ENCODE measurements around the gene C2CD3.
"Not testable (repeated sequence)": the region's sequence is repeated elsewhere in the genome, so short reads cannot be mapped to it uniquely, and the experiment has no call there.

The C2CD3 gene

DNA sequence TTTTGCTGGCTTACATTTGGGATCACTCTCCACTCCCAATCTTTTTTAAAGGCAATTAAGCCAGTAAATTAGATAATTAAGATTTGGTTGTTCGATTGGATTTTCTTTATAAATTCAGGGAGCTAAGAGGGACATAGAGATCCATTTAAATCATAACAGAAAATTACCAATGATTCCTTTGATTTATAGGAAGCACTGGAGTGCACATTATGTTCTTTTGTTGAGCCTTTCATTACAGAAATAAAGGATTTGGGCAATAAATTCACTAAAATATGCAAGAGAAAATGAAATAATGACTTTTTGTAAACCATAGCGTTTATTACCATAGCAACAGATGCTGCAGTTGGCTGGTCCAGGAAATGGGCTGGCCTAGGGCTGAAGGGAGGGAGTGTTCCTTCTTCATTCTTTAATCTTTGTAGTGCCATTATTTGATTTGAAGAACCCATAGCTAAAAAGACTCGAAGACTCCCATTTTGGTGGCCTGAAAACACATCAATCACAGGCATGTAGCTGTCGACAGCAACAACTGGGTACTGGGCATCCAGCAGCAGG lies 73.0 kb downstream of the C2CD3 start:
- Histone ChIP-seq H3K4me3 (no peak overlapping the region), H3K9ac (no peak overlapping the region), H3K4me1 (no peaks in the 10 kb centered on the region; the same call in 1 of the 2 replicates), H3K27me3 (no peaks in the 10 kb centered on the region), H3K4me2 (no peak overlapping the region), H3K9me3 (no peaks in the 10 kb centered on the region), H3K36me3 (peaks cover 94% of the 10 kb centered on the region), H3K27ac (no peak overlapping the region), H4K20me1 (no peaks in the 10 kb centered on the region)
- no peak for TF ChIP-seq Cebpa-rat (IDR thresholded peaks at IDR 0.05)

DNA sequence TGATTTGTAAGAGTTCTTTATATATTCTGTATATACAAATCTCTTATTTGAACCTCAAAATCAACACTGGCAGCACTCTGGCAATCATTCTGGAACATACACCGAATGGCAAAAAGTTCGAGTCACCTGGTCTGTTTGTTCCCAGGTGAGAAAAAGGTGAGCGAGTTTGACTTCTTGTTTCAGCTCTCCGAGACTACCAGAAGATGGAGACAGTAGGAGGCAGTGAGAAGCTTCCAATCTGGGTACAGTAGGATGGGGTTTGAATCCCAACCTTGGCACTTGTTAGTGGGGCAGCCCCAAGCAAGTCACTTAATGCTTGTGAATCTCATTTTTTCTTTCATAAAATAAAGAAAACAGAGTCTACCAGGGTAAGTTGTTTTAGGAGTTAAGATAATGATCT lies 76.4 kb downstream of the C2CD3 start:
- H3K9me3 ChIP-seq: no peaks in the 10 kb centered on the region
- H3K36me3 ChIP-seq: peaks cover 92% of the 10 kb centered on the region
- no peaks in the 10 kb centered on the region for H4K20me1 ChIP-seq
- H3K27ac ChIP-seq: no peak overlapping the region
- H3K4me1 ChIP-seq: no peaks in the 10 kb centered on the region; the same call in 1 of the 2 replicates
- TF ChIP-seq Cebpa-rat (IDR thresholded peaks at IDR 0.05): no peak
- no peak overlapping the region for H3K4me3 ChIP-seq
- H3K9ac ChIP-seq: no peak overlapping the region
- H3K4me2 ChIP-seq: no peak overlapping the region
- H3K27me3 ChIP-seq: no peaks in the 10 kb centered on the region

GRCh38 chr11:74092425-74092824 lies 78.4 kb downstream of the C2CD3 start:
- H3K9ac ChIP-seq: no peak overlapping the region
- H3K27ac ChIP-seq: no peak overlapping the region
- no peak overlapping the region for H3K4me3 ChIP-seq
- no peaks in the 10 kb centered on the region for H4K20me1 ChIP-seq
- H3K4me1 ChIP-seq: no peaks in the 10 kb centered on the region
- H3K4me2 ChIP-seq: no peak overlapping the region
- no peaks in the 10 kb centered on the region for H3K27me3 ChIP-seq
- no peak for TF ChIP-seq Cebpa-rat (IDR thresholded peaks at IDR 0.05)
- peaks cover 90% of the 10 kb centered on the region for H3K36me3 ChIP-seq
- no peaks in the 10 kb centered on the region for H3K9me3 ChIP-seq

- Histone ChIP-seq H4K20me1 (no peaks in the 10 kb centered on the region), H3K27ac (no peak overlapping the region), H3K27me3 (no peaks in the 10 kb centered on the region), H3K4me3 (no peak overlapping the region), H3K9me3 (no peaks in the 10 kb centered on the region), H3K36me3 (peaks cover 90% of the 10 kb centered on the region), H3K4me2 (no peak overlapping the region), H3K9ac (no peak overlapping the region), H3K4me1 (no peaks in the 10 kb centered on the region)
- TF ChIP-seq Cebpa-rat (IDR thresholded peaks at IDR 0.05): no peak
Measured at GRCh38 chr11:74091549-74091948, 79.3 kb downstream of the C2CD3 start.

GRCh38 chr11:74090701-74091100 lies 80.1 kb downstream of the C2CD3 start:
- Histone ChIP-seq H3K9me3 (no peaks in the 10 kb centered on the region), H3K4me2 (no peak overlapping the region), H3K4me3 (no peak overlapping the region), H3K27ac (no peak overlapping the region), H3K4me1 (no peaks in the 10 kb centered on the region), H3K27me3 (no peaks in the 10 kb centered on the region), H3K9ac (0 out of 2 replicates have a peak overlapping the region, but pooled peaks have one; percentile 5), H4K20me1 (no peaks in the 10 kb centered on the region), H3K36me3 (peaks cover 90% of the 10 kb centered on the region)
- no peak for TF ChIP-seq Cebpa-rat (IDR thresholded peaks at IDR 0.05)

DNA sequence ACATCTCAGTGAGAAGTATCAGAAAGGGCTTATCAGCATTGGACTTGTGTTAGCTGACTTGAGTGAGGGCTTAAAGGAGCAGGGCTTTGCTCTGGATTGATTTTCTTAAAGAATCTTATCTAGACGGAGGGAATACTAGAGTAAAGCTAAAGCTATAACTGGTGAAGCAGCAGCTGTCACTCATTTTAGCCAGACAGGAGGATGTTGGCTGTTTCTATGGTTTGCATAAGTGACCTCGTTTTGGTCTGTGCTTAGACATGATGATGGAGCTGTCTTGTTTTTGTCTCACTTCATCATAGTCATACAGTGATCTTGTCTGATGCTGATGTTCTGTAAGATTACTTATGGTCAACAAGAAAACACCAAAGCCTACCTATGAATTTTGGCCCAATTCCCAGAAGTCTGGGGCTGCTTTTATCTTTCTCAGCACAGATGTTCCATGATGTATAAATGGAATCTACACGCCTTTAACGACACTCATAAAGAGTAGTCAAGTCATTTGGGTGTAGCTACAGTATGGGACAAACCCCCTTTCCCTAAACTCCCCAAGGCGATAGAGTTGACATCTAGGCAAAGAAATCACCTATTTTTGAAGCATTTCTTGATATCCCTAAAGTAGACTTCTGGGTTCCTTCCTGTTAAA lies 84.4 kb downstream of the C2CD3 start:
- H3K4me1 ChIP-seq: no peaks in the 10 kb centered on the region
- no peaks in the 10 kb centered on the region for H4K20me1 ChIP-seq
- no peak overlapping the region for H3K9ac ChIP-seq
- no peak for TF ChIP-seq Cebpa-rat (IDR thresholded peaks at IDR 0.05)
- no peak overlapping the region for H3K4me3 ChIP-seq
- no peak overlapping the region for H3K27ac ChIP-seq
- H3K27me3 ChIP-seq: no peaks in the 10 kb centered on the region
- H3K4me2 ChIP-seq: no peak overlapping the region
- H3K9me3 ChIP-seq: peaks cover 6% of the 10 kb centered on the region; the same call in 1 of the 2 replicates
- peaks cover 84% of the 10 kb centered on the region for H3K36me3 ChIP-seq

DNA sequence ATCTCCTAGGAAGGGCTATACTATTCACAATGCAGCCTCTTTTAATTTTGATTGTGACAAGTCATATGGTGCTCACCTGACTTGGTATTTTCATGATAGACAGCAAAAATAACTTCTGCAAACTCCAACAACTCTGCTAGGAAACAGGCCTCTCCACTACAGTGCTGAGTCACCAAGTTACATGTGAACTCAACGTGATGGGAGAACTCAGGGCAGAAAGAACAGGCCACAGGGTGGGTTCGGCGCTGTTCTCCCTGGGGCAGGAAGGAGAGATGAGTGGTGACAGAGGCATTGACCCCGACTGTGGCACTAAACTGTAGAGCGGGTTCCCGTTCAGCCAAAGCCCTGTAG lies 85.3 kb downstream of the C2CD3 start:
- Histone ChIP-seq H3K4me1 (no peaks in the 10 kb centered on the region), H3K36me3 (peaks cover 84% of the 10 kb centered on the region), H3K27me3 (no peaks in the 10 kb centered on the region), H3K4me3 (no peak overlapping the region), H3K9ac (no peak overlapping the region), H3K9me3 (peaks cover 6% of the 10 kb centered on the region; the same call in 1 of the 2 replicates), H4K20me1 (no peaks in the 10 kb centered on the region), H3K27ac (no peak overlapping the region), H3K4me2 (no peak overlapping the region)
- no peak for TF ChIP-seq Cebpa-rat (IDR thresholded peaks at IDR 0.05)

- Histone ChIP-seq H3K36me3 (peaks cover 78% of the 10 kb centered on the region), H3K27me3 (no peaks in the 10 kb centered on the region), H4K20me1 (no peaks in the 10 kb centered on the region), H3K4me2 (no peak overlapping the region), H3K4me1 (no peaks in the 10 kb centered on the region), H3K4me3 (no peak overlapping the region), H3K9ac (no peak overlapping the region), H3K27ac (no peak overlapping the region), H3K9me3 (peaks cover 6% of the 10 kb centered on the region; the same call in 1 of the 2 replicates)
- no peak for TF ChIP-seq Cebpa-rat (IDR thresholded peaks at IDR 0.05)
Measured at GRCh38 chr11:74084796-74085541, 85.8 kb downstream of the C2CD3 start.

- H3K4me3 ChIP-seq, H3K27ac ChIP-seq, H3K9ac ChIP-seq, H3K9me3 ChIP-seq, H3K4me2 ChIP-seq, H3K27me3 ChIP-seq, H4K20me1 ChIP-seq, H3K4me1 ChIP-seq: not testable (repeated sequence)
- H3K36me3 ChIP-seq: peaks cover 72% of the 10 kb centered on the region
Measured at GRCh38 chr11:74083927-74084326, 86.9 kb downstream of the C2CD3 start.

- H3K4me2 ChIP-seq: no peak overlapping the region
- no peak overlapping the region for H3K4me3 ChIP-seq
- TF ChIP-seq Cebpa-rat (IDR thresholded peaks at IDR 0.05): no peak
- H3K9ac ChIP-seq: no peak overlapping the region
- no peaks in the 10 kb centered on the region for H3K4me1 ChIP-seq
- H3K27me3 ChIP-seq: no peaks in the 10 kb centered on the region
- H3K27ac ChIP-seq: no peak overlapping the region
- H4K20me1 ChIP-seq: no peaks in the 10 kb centered on the region
- H3K9me3 ChIP-seq: peaks cover 6% of the 10 kb centered on the region; the same call in 1 of the 2 replicates
- peaks cover 68% of the 10 kb centered on the region for H3K36me3 ChIP-seq
Measured at GRCh38 chr11:74081428-74081827, 89.4 kb downstream of the C2CD3 start.

Measured in BLaER1 (cell line).